PC-9 (cell line): ENCODE measurements around the gene MICAL2. TPM values are rescaled to one million over a fixed set of nuclear protein-coding genes. Genes with fewer than 3 reads are reported as not detected.

ENCODE experiments used
- BruUV-seq: library from RNA; stranded (reverse); fragments of 400-500 nt; replicated peaks from 2 replicates; lab custom pipeline; 2021; lab: Mats Ljungman, UMichigan
- CTCF ChIA-PET: fragments of 300-600 bp; sonication (Branson Sonifier 250); formaldehyde crosslinking; loops from one replicate; lab custom pipeline; 2022; ENCODE audit warnings: antibody characterized with exemption; lab: Charles Lee
- POLR2A ChIA-PET: fragments of 300-600 bp; sonication (Branson Sonifier 250); formaldehyde crosslinking; loops from one replicate; lab custom pipeline; 2022; ENCODE audit warnings: antibody characterized with exemption; ENCODE audit not compliant: unreplicated experiment; lab: Charles Lee
- DNase-seq, 2 experiments: peaks; one replicate each; pipeline versions ENCODE4 v3.0.0 to v3.0.0-alpha.2; 2015 to 2022; ENCODE audit warnings: mixed read lengths in 1 of 2
- H2AFZ ChIP-seq: fragments of 200-600 bp; sonication (generic); 2 replicates; pipeline ENCODE4 v1.8.1; 2017; ENCODE audit warnings: antibody characterized with exemption
- H3F3A ChIP-seq: fragments of 200-600 bp; sonication (generic); 2 replicates; pipeline ENCODE4 v1.8.1; 2017; ENCODE audit warnings: antibody characterized with exemption, mild to moderate bottlenecking, low read depth; ENCODE audit not compliant: insufficient read depth
- H3K27ac ChIP-seq: fragments of 200-600 bp; sonication (generic); 2 replicates; pipeline ENCODE4 v1.6.1; 2016; ENCODE audit warnings: mixed run types
- H3K27me3 ChIP-seq: fragments of 200-600 bp; sonication (generic); 2 replicates; pipeline ENCODE4 v1.6.1; 2016; ENCODE audit warnings: low read depth, mixed run types; ENCODE audit not compliant: insufficient read depth
- H3K36me3 ChIP-seq: fragments of 200-600 bp; sonication (generic); 2 replicates; pipeline ENCODE4 v1.6.1; 2016; ENCODE audit warnings: low read depth, mixed run types
- H3K4me1 ChIP-seq: fragments of 200-600 bp; sonication (generic); replicated peaks from 2 replicates; pipeline ENCODE4 v1.6.1; 2016; ENCODE audit warnings: mixed run types; ENCODE audit not compliant: insufficient read depth
- H3K4me2 ChIP-seq: fragments of 200-600 bp; sonication (generic); 2 replicates; pipeline ENCODE4 v1.6.1; 2017; ENCODE audit warnings: mixed run types
- H3K4me3 ChIP-seq: fragments of 200-600 bp; sonication (generic); 2 replicates; pipeline ENCODE4 v1.6.1; 2016; ENCODE audit warnings: mixed run types
- H3K79me2 ChIP-seq: fragments of 200-600 bp; sonication (generic); 2 replicates; pipeline ENCODE4 v1.6.1; 2017; ENCODE audit warnings: low read depth, mixed run types
- H3K9me2 ChIP-seq: fragments of 200-600 bp; sonication (generic); 2 replicates; pipeline ENCODE4 v1.8.1; 2017; ENCODE audit warnings: mild to moderate bottlenecking; ENCODE audit not compliant: insufficient read depth
- H3K9me3 ChIP-seq: fragments of 200-600 bp; sonication (generic); 2 replicates; pipeline ENCODE4 v1.8.1; 2016; ENCODE audit warnings: low read depth; ENCODE audit not compliant: insufficient read depth
- H4K20me1 ChIP-seq: fragments of 200-600 bp; sonication (generic); 2 replicates; pipeline ENCODE4 v1.8.1; 2017; ENCODE audit not compliant: insufficient read depth
- CTCF ChIP-seq: fragments of 200-600 bp; sonication (generic); conservative IDR thresholded peaks from 2 replicates; pipeline ENCODE4 v1.6.1; 2017; ENCODE audit warnings: mixed run types, antibody characterized with exemption, mild to moderate bottlenecking, moderate library complexity
- EZH2 ChIP-seq: fragments of 200-600 bp; sonication (generic); IDR thresholded peaks from 2 replicates; pipeline ENCODE4 v1.8.0; 2017; ENCODE audit warnings: antibody characterized with exemption, low read depth
- intact Hi-C: fragments of 100-400 bp; cut with micrococcal nuclease; formaldehyde crosslinking; loops from one replicate; pipeline ENCODE4 v1.10.0; 2022; ENCODE audit not compliant: unreplicated experiment
- total RNA-seq: library from RNA; stranded (reverse); gene quantifications from 2 replicates; pipeline ENCODE4 v1.2.3, GENCODE V29; 2021

Gene MICAL2
- total RNA-seq, 1 experiment from 2014 or later, result 32.4 TPM

- Histone ChIP-seq H3K9me3 (no peaks in the 10 kb centered on the region), H3K79me2 (no peaks in the 10 kb centered on the region), H3K4me3 (no peak overlapping the region), H3K27me3 (no peaks in the 10 kb centered on the region), H3K27ac (no peak overlapping the region), H3K4me2 (no peak overlapping the region), H2AFZ (no peak overlapping the region), H3K4me1 (peaks cover 26% of the 10 kb centered on the region), H3F3A (peaks cover 11% of the 10 kb centered on the region; the same call in 1 of the 2 replicates), H4K20me1 (no peaks in the 10 kb centered on the region), H3K9me2 (no peaks in the 10 kb centered on the region), H3K36me3 (no peaks in the 10 kb centered on the region)
- CTCF ChIA-PET, result no interaction called here
- TF ChIP-seq EZH2 (no peak), CTCF (no peak)
- POLR2A ChIA-PET, result no interaction called here
- intact Hi-C loops, result no loop called here
- no peak for DNase-seq
- BruUV-seq, result no TSS peak
Measured at GRCh38 chr11:12158909-12159308, 48.5 kb downstream of the MICAL2 start.

- H2AFZ ChIP-seq, result no peak overlapping the region
- peaks cover 18% of the 10 kb centered on the region for H3F3A ChIP-seq
- BruUV-seq, result no TSS peak
- ChIA-PET CTCF (no interaction called here), POLR2A (no interaction called here)
- no peak overlapping the region for H3K4me3 ChIP-seq
- no peaks in the 10 kb centered on the region for H3K27me3 ChIP-seq
- no peaks in the 10 kb centered on the region for H3K9me3 ChIP-seq
- H4K20me1 ChIP-seq, result no peaks in the 10 kb centered on the region
- H3K4me2 ChIP-seq, result no peak overlapping the region
- no peaks in the 10 kb centered on the region for H3K79me2 ChIP-seq
- no peak for TF ChIP-seq EZH2
- no peak for TF ChIP-seq CTCF
- intact Hi-C loops, result loop anchor here (10.0 kb wide), 1 partner anchor 65 kb away; no protein-coding TSS in a partner anchor
- no peaks in the 10 kb centered on the region for H3K36me3 ChIP-seq
- no peaks in the 10 kb centered on the region for H3K9me2 ChIP-seq
- peaks cover 32% of the 10 kb centered on the region for H3K4me1 ChIP-seq
- no peak overlapping the region for H3K27ac ChIP-seq
- DNase-seq, result no peak
Measured at GRCh38 chr11:12159351-12160099, 49.1 kb downstream of the MICAL2 start.

GRCh38 chr11:12160231-12160630 lies 49.8 kb downstream of the MICAL2 start:
- Histone ChIP-seq H3F3A (peaks cover 25% of the 10 kb centered on the region), H3K4me2 (no peak overlapping the region), H3K4me1 (peaks cover 39% of the 10 kb centered on the region), H3K79me2 (no peaks in the 10 kb centered on the region), H3K9me3 (no peaks in the 10 kb centered on the region), H2AFZ (no peak overlapping the region), H4K20me1 (no peaks in the 10 kb centered on the region), H3K27me3 (no peaks in the 10 kb centered on the region), H3K27ac (no peak overlapping the region), H3K36me3 (peaks cover 2% of the 10 kb centered on the region; the same call in 1 of the 2 replicates), H3K4me3 (no peak overlapping the region), H3K9me2 (no peaks in the 10 kb centered on the region)
- TF ChIP-seq CTCF, result no peak
- TF ChIP-seq EZH2, result no peak
- intact Hi-C loops, result loop anchor here (10.0 kb wide), 1 partner anchor 65 kb away; no protein-coding TSS in a partner anchor
- no TSS peak for BruUV-seq
- DNase-seq, result no peak
- ChIA-PET CTCF (no interaction called here), POLR2A (no interaction called here)
